ENCODE measurements around the gene CBY3. TPM values are rescaled to one million over a fixed set of nuclear protein-coding genes. Genes with fewer than 3 reads are reported as not detected.

CBY3 gene
- total RNA-seq, 2 experiments from 2014 or later = 0.59 TPM; not detected in 1

Other genes with a start within 250 kb of the CBY3 start
- 10 to 100 TPM; 37.4 to 37.9 TPM for gene RUFY1, start 130.5 kb downstream of the CBY3 start, total RNA-seq
- 1,000 to 10,000 TPM in 1 of 2 experiments, 100 to 1,000 TPM in 1; 811 to 1,007 TPM for gene HNRNPH1, start 57.4 kb downstream of the CBY3 start, total RNA-seq
- gene CANX, start 17.9 kb upstream of the CBY3 start, total RNA-seq = 100 to 1,000 TPM; 273 to 457 TPM
- 10 to 100 TPM; 34.7 to 34.9 TPM for gene MAML1, start 51.8 kb upstream of the CBY3 start, total RNA-seq
- gene LTC4S, start 113.0 kb upstream of the CBY3 start, total RNA-seq = 1 to 10 TPM in 1 of 2 experiments, under 1 TPM in 1; 0.91 to 1.5 TPM
- 100 to 1,000 TPM; 100 to 116 TPM for gene MGAT4B, start 125.8 kb upstream of the CBY3 start, total RNA-seq
- gene SQSTM1, start 139.9 kb upstream of the CBY3 start, total RNA-seq = 100 to 1,000 TPM; 130 to 198 TPM
- gene MRNIP, start 177.8 kb upstream of the CBY3 start, total RNA-seq = 10 to 100 TPM; 20.2 to 21.4 TPM
- gene TBC1D9B, start 226.9 kb upstream of the CBY3 start, total RNA-seq = 10 to 100 TPM; 71.6 to 83.3 TPM

Measured in activated CD8-positive, alpha-beta memory T cell treated with anti-CD3 and anti-CD28 coated beads, Interleukin-2, amount 10 ng/mL, durations not matched to agents 7 days and 5 days (primary cell).